NCI-H2227 treated with DMSO at 0.1 percent for 48 hours (cell line): ENCODE measurements around the gene ZNF341.

Source experiments
- DNase-seq: peaks from one replicate; lab custom pipeline; 2025; lab: John Stamatoyannopoulos, UW

ZNF341 gene

GRCh38 chr20:33702861-33703260, 28.9 kb upstream of the ZNF341 start:
- no peak for DNase-seq

GRCh38 chr20:33703498-33704137, 28.2 kb upstream of the ZNF341 start:
- no peak for DNase-seq

GRCh38 chr20:33704197-33704924, 27.4 kb upstream of the ZNF341 start:
- no peak for DNase-seq

GRCh38 chr20:33707668-33708067, 24.1 kb upstream of the ZNF341 start:
- no peak for DNase-seq

GRCh38 chr20:33709398-33709797, 22.4 kb upstream of the ZNF341 start:
- DNase-seq: no peak

- no peak for DNase-seq
These were observed 21.8 kb upstream of the ZNF341 start for GRCh38 chr20:33709905-33710541.

GRCh38 chr20:33710681-33711445, 20.9 kb upstream of the ZNF341 start:
- DNase-seq: no peak

- DNase-seq: no peak
These were observed 20.4 kb upstream of the ZNF341 start for GRCh38 chr20:33711446-33711738.

- no peak for DNase-seq
These were observed 17.9 kb upstream of the ZNF341 start for GRCh38 chr20:33713865-33714367.

- DNase-seq: no peak
These were observed 15.3 kb upstream of the ZNF341 start for GRCh38 chr20:33716498-33716897.

GRCh38 chr20:33719277-33719988, 12.4 kb upstream of the ZNF341 start:
- DNase-seq: no peak

- peak; percentile 98 for DNase-seq
These were observed 11.6 kb upstream of the ZNF341 start, which contains the start of gene PXMP4 for GRCh38 chr20:33719989-33720709. TSS of gene PXMP4 (minus strand) at chr20:33720310. CDS start at chr20:33720207, 103 bp downstream.

- DNase-seq: no peak
These were observed 10.2 kb upstream of the ZNF341 start for GRCh38 chr20:33721391-33722140.

GRCh38 chr20:33724439-33725094, 7.2 kb upstream of the ZNF341 start:
- no peak for DNase-seq

GRCh38 chr20:33725607-33726264, 6.1 kb upstream of the ZNF341 start:
- no peak for DNase-seq

GRCh38 chr20:33727115-33727479, 4.7 kb upstream of the ZNF341 start:
- DNase-seq: no peak

- no peak for DNase-seq
These were observed 4.0 kb upstream of the ZNF341 start for GRCh38 chr20:33727806-33728205.

- no peak for DNase-seq
These were observed 3.3 kb upstream of the ZNF341 start for GRCh38 chr20:33728463-33728862.

- DNase-seq: no peak
These were observed 2.7 kb upstream of the ZNF341 start for GRCh38 chr20:33729101-33729500.
